Endothelial cell of hepatic sinusoid (primary cell): ENCODE results near the gene KRTAP20-2.

ENCODE experiments used
- in situ Hi-C: cut with HindIII; loops from 2 replicates; pipeline ENCODE4 v1.10.0; 2017; ENCODE audit warnings: low sequenced_read_pairs

Gene KRTAP20-2

DNA sequence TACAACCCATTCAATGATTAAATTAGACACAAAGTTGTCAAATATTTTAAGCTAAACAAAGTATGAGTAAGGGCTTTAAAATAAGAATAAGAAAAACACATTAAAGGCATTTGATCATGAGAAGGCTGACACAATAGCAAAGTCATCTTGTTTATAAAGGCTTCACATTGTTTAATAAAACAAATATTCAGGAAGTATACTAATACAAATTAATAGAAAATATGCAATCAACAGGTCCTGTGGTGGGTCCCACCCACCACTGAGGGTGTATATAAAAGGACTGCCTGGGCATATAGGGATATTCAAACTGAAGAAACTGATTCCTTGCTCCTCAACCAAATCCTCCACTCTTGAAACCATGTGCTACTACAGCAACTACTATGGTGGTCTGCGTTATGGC lies at the start of gene KRTAP20-2:
Gene KRTAP20-2, plus strand, starts transcription at position 301 of the 400 bp plus-strand sequence. Its CDS starts 58 bp downstream, at position 359.
- in situ Hi-C loops = no loop called here

- in situ Hi-C loops = no loop called here
Observed at GRCh38 chr21:30590297-30590696, 44.7 kb upstream of the KRTAP20-2 start, which contains the start of gene KRTAP22-2. TSS of gene KRTAP22-2 (minus strand) at chr21:30590397.

GRCh38 chr21:30592140-30592539 lies 42.9 kb upstream of the KRTAP20-2 start, which contains the start of gene KRTAP6-3:
TSS of gene KRTAP6-3 (plus strand) at chr21:30592440. CDS start at chr21:30592446, 6 bp downstream.
- in situ Hi-C loops = no loop called here

DNA sequence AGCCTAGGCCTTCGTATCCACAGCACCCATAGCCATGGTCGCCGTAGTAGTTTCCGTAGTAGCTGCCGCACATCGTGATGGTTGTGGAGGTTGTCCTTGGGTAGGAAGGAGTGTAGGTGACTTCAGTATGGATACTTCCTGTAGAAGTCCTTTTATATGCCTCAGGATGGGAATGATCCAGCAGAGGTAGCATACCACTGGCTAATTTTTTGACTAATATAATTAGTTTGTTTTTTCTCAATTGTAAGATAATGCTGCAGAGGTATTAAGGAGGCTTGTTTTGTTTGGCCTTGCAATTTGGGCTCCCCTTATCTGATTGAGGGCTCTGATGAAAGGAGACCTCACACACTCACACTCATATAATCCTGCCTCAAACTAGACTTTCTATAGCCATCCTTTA lies 36.2 kb upstream of the KRTAP20-2 start, which contains the start of gene KRTAP6-2:
Gene KRTAP6-2, minus strand, starts transcription at position 101 of the 400 bp plus-strand sequence. Its CDS starts 28 bp downstream, at position 73.
- in situ Hi-C loops = no loop called here

DNA sequence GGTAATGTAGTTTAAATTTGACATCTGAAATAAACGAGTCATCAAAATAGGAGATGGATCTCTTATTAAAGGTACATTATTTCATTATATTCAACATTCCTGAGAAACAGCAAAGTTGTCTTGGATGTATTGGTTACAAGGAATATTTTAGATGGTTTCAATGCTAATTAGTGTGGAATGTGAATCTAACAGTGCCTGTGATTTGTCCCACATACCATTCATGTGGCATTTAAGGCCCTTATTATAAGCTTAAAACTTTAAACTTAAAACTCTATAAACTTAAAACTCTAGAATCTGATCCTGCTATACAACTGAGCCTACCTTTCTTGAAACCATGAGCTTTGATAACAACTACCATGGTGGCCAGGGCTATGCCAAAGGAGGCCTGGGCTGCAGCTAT lies 34.2 kb upstream of the KRTAP20-2 start, which contains the start of gene KRTAP22-1:
Gene KRTAP22-1, plus strand, starts transcription at position 301 of the 400 bp plus-strand sequence.
- in situ Hi-C loops = no loop called here

DNA sequence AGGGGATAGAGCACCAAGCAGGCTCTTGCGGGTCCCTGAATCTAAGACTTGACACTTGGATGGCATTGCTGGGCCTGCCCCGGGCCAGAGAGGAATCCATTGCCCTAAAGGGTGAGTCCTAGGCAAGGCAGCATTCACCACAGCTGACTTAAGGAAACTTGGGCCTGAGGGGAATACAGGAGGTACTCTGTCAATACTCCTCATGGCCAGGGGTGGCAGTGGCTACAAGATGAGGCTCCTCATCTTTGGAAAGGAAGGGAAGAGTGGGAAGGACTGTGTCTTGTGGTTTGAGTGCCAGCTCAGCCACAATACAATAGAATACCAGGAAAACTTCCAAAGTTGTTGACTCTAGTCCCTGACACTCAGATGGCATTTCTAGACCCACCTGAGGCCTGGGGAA lies 29.0 kb upstream of the KRTAP20-2 start:
- in situ Hi-C loops = no loop called here

- in situ Hi-C loops = no loop called here
Observed at GRCh38 chr21:30612132-30612531, 22.9 kb upstream of the KRTAP20-2 start.

DNA sequence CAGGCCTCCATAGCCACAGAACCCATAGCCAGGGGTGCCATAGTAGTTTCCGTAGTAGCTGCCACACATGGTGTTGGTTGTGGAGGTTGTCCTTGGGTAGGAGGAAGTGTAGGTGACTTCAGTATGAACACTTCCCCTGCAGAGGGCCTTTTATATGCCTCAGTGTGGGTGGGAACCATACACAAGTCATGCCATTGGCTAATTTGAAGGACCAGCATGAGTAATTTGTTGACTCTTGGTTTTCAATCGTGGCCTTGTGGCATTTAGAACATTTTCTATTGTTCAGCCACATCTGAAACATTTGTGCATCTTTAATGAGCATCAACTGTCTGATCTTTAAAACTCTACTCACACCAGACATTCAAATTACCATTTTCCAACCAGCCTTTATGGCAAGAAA lies 21.2 kb upstream of the KRTAP20-2 start, which contains the start of gene KRTAP6-1:
Gene KRTAP6-1, minus strand, starts transcription at position 95 of the 400 bp plus-strand sequence. Its CDS starts 26 bp downstream, at position 69.
- in situ Hi-C loops = no loop called here

DNA sequence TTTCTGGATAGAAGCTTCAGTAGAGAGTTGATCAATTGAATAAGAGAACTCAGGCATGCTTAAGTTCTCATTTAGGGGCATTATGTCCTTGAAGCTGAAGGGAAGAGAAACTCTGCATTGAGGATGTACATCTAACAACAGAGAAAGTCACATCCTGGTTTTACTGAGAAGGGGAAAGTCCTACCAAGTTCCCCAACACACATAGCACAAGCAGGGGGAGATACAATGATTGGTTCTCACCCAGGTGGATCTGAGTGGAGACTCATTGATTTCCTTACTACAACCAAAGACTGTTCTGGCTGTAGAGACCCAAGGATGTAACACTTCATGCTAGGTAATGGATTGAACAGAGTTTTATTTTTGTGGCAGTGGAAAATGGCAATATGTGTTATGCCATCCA lies 19.8 kb upstream of the KRTAP20-2 start:
- in situ Hi-C loops = no loop called here

GRCh38 chr21:30616125-30616524 lies 18.9 kb upstream of the KRTAP20-2 start, which contains the start of gene KRTAP20-1:
TSS of gene KRTAP20-1 (plus strand) at chr21:30616425. CDS start at chr21:30616455, 30 bp downstream.
- in situ Hi-C loops = no loop called here

GRCh38 chr21:30620080-30620479 lies 14.9 kb upstream of the KRTAP20-2 start:
- in situ Hi-C loops = no loop called here

DNA sequence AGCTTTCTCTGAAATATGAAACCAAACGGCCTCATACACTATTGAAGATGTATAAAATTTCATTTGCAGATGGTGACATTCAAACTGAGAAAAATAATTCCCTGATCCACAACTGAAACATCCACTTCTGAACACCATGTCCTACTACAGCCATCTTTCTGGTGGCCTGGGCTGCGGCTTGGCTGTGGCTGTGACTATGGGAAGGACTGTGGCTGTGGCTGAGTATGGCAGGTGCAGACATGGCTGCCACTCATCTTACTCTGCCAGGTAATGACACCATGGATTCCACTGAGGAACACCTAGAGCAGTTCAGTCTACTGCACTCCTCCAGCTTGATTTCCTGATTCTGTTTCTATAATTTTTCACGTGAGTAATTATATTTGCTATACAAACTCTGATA lies 14.5 kb upstream of the KRTAP20-2 start, which contains the start of gene KRTAP20-4:
Gene KRTAP20-4, plus strand, starts transcription at position 106 of the 400 bp plus-strand sequence.
- in situ Hi-C loops = no loop called here

DNA sequence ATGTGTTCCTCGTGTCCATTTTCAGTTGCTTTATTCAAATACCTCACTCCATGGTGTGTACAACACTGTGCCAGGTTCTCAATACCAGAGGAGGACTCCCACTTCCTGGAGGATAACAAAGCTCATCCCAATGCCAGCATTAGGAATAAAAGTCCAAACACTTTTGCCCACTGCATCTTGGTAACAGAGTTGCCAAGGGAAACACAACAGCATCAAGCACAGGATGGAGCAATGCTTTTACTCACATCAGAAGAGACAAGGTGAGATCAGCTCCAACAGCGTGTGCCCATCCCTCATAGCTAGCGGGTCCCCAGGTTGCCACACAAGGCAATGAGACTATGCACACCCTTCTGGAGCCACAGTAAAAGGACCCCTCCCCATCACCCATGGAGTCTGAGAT lies 11.6 kb upstream of the KRTAP20-2 start:
- in situ Hi-C loops = no loop called here

DNA sequence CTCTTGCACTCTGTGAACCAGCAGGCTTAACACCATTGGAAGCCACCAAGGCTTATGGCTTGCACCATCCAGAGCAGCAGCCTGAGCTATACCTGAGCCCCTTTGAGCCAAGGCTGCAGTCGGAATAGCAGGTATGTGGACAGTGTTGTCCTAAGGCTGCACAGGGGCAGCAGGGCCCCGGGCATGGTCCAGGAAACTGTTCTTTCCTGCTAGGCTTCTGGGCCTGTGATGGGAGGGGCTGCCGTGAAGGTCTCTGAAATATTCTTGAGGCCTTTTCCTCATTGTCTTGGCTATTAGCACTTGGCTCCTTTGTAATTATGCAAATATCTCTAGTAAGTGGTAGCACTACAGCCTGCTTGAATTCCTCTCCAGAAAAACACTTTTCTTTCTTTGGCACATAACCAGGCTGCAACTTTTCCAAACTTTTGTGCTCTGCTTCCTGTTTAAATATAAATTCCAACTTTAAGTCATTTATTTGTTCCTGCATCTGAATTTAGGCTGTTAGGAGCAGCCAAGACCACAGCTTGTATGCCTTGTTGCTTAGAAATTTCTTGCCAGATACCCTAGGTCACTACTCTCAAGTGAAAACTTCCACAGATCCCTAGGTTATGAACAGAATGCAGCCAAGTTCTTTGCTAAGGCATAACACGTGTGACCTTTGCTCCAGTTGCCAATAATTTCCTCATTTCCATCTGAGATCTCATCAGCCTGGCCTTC lies 9.4 kb upstream of the KRTAP20-2 start:
- in situ Hi-C loops = no loop called here

DNA sequence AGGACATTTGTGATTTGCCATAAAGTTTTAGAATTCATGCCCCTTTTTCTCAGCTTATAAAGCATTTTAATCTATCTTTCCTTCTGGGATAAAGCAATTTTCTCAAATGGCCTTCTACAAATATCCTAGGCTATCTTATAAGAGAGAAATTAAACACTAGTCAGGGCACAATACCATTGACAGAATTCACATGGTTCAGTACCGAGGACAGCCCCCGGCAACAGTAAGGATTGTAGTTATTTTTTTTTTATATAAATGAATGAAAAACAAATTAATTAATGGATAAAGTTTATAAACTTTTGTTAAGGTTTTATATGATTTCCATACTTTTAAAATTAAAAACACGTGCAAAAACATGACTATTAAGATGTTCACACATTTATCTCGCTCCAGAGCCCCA lies 6.9 kb upstream of the KRTAP20-2 start:
- in situ Hi-C loops = no loop called here

DNA sequence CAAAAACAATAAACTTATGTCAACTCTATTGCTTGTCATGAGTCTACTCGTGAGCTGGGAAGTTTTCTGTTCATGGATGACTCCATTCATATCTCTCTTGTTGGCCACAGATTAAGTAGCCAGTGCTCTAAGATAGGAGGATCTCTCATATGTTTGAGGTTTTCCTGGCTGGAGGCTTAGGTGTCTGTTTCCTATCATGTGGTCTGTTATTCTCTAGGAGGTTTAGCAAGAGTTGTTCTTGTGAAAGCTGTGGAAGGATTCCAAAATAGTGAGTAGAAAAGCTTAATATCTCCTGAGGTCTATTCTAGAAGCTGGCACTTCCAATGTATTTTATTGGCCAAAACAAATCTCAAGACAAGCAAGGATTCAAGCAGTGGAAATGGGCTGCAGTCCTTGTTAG lies 5.8 kb upstream of the KRTAP20-2 start:
- in situ Hi-C loops = no loop called here

- in situ Hi-C loops = no loop called here
Observed at GRCh38 chr21:30638686-30639085, 3.7 kb downstream of the KRTAP20-2 start.

GRCh38 chr21:30642564-30642963 lies 7.6 kb downstream of the KRTAP20-2 start, which contains the start of gene KRTAP20-3:
TSS of gene KRTAP20-3 (plus strand) at chr21:30642864.
- in situ Hi-C loops = no loop called here

DNA sequence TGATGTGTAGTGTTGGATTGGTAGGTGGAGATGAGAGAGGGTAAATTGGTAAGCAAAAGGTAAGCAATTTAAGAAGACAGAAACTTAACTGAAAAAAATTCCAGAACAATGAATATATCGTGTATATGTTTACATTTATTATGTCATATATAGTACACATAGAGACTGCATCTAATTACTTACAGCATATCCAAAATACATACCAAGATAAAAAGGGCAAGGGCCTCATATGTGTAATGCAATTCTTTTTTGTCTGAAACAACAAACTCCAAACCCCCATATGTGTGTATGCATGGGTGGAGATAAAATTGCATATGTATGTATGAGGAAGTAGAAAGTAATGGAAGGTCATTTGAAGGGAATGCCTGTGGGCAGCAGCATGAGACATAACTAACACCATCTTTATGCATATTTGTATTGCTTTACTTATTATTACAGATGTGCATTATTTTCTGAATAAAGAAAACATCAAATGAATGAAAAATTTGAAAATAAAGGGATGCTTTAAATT lies 12.0 kb downstream of the KRTAP20-2 start:
- in situ Hi-C loops = no loop called here

DNA sequence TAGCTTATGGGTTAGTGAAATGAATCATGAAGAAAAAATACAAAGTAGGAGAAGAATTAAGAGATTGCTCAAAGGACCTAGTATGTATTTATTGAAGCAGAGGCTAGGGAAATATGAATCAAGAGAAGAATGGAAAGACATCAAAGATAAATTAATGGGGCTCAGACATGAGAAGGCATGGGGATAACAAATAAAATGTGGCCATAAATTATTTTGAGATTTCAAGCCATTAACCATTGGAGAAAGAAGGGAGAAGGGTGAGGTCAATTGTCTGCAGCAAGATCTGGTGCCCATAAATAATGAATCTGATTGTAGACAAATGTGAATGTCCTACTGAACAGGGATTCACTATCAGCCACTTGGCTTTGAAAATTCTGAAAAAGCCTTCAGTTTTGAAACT lies 17.9 kb downstream of the KRTAP20-2 start:
- in situ Hi-C loops = no loop called here

- in situ Hi-C loops = no loop called here
Observed at GRCh38 chr21:30668776-30669175, 33.8 kb downstream of the KRTAP20-2 start.
